ENCODE results near the gene TTC29.
"Not testable (repeated sequence)": the region's sequence is repeated elsewhere in the genome, so short reads cannot be mapped to it uniquely, and the experiment has no call there.

TTC29 gene

DNA sequence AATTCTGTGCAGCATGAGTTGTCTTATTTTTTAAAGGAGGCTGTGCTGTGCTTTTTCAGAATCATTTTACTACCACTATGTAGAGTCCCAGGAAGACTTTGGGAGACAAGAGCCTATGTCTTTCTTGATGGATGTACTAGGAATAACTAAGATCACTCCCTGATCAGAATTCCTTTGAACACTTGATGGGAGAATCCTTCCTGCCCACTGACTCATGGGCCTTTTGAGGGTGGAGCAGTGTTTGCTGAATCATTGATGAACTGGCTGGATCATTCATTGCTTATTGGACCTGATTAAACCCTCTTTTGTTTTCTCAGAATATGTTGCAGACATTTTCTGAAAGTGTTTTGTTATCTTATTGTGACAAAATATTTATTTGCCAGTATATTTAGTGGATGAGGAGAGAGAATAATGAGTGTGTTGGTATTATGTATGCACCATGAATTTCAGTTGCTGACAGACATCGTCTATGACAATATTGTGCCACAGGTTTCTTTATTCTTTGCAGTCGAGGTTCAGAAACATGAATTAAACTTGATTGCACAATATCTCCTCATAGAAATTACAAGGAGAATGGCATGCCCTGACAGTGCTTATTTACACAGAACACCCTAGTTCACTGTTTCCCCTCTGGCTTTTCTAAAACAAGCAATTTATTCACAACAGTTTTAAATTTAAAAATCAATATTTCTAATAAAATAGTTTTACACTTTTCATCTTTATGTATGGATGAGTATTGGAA is 270.7 kb downstream of the TTC29 start:
- no peak for DNase-seq

DNA sequence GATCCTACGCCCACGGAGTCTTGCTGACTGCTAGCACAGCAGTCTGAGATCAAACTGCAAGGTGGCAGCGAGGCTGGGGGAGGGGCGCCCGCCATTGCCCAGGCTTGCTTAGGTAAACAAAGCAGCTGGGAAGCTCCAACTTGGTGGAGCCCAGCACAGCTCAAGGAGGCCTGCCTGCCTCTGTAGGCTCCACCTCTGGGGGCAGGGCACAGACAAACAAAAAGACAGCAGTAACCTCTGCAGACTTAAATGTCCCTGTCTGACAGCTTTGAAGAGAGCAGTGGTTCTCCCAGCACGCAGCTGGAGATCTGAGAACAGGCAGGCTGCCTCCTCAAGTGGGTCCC is 281.7 kb downstream of the TTC29 start:
- not testable (repeated sequence) for DNase-seq

GRCh38 chr4:146661367-146661766 is 284.3 kb downstream of the TTC29 start:
- DNase-seq, result no peak

Data from DMS 273 treated with DMSO at 0.1 percent for 48 hours (cell line).